ENCODE data around the gene BGN. TPM values are rescaled to one million over a fixed set of nuclear protein-coding genes. Genes with fewer than 3 reads are reported as not detected.

Gene BGN
- total RNA-seq, 1 donor from 2014 or later: 205 TPM

DNA sequence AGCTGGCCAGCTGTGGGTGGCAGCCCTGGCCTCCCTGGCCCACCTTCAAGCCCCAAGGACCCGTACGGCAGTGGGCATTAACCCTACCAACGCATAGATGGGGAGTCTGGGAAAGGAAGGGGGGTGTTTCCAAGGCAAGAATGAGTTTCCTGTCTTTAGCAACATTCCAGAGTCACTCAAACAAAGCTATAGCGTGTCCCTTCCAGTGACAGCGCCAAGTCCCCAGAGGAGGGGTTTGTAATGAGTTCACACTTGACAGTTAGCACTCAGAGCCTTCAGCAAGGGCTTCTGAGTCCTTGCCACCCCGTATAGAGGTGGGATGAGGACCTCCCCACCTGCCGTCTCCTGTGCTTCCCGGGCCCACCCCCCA, 1.8 kb downstream of the BGN start:
- H3K36me3 ChIP-seq: no peaks in the 10 kb centered on the region
- DNase-seq: no peak
- H3K4me1 ChIP-seq: no peaks in the 10 kb centered on the region
- TF ChIP-seq, protein P1, sequence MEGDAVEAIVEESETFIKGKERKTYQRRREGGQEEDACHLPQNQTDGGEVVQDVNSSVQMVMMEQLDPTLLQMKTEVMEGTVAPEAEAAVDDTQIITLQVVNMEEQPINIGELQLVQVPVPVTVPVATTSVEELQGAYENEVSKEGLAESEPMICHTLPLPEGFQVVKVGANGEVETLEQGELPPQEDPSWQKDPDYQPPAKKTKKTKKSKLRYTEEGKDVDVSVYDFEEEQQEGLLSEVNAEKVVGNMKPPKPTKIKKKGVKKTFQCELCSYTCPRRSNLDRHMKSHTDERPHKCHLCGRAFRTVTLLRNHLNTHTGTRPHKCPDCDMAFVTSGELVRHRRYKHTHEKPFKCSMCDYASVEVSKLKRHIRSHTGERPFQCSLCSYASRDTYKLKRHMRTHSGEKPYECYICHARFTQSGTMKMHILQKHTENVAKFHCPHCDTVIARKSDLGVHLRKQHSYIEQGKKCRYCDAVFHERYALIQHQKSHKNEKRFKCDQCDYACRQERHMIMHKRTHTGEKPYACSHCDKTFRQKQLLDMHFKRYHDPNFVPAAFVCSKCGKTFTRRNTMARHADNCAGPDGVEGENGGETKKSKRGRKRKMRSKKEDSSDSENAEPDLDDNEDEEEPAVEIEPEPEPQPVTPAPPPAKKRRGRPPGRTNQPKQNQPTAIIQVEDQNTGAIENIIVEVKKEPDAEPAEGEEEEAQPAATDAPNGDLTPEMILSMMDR (IDR thresholded peaks at IDR 0.05): no peak
- H3K27me3 ChIP-seq: no peaks in the 10 kb centered on the region
- no peak overlapping the region for H3K27ac ChIP-seq
- peak overlapping the region; percentile 40 for H3K4me3 ChIP-seq
- intact Hi-C loops (cut with DNase I): no loop called here
- H3K9me3 ChIP-seq: no peaks in the 10 kb centered on the region
- ATAC-seq: no peak

DNA sequence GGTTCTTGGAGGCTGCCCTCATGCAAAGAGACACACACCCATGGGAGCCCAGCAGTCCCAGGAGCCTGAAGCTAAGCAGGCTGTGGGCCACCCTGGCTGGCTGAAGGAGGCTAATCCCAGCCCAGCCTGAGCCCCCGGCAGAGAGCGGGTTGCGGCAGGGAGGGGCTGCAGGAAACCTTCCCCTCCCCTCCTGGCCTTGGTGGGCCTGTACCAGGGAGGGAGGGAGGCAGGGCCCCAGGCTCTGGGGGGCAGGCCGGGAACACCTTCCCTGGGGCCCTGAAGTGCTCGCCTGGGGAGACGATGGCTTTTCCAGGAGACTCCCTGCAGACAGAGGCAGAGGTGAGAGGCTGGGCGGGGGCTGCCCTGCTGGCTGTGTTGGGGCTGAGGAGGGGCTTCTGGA, 3.7 kb downstream of the BGN start:
- ATAC-seq (no peak), DNase-seq (no peak)
- H3K27ac ChIP-seq: no peak overlapping the region
- H3K36me3 ChIP-seq: no peaks in the 10 kb centered on the region
- no peaks in the 10 kb centered on the region for H3K4me1 ChIP-seq
- H3K9me3 ChIP-seq: no peaks in the 10 kb centered on the region
- TF ChIP-seq, protein P1 (IDR thresholded peaks at IDR 0.05): no peak
- H3K4me3 ChIP-seq: no peak overlapping the region
- H3K27me3 ChIP-seq: no peaks in the 10 kb centered on the region
- intact Hi-C loops (cut with DNase I): no loop called here

DNA sequence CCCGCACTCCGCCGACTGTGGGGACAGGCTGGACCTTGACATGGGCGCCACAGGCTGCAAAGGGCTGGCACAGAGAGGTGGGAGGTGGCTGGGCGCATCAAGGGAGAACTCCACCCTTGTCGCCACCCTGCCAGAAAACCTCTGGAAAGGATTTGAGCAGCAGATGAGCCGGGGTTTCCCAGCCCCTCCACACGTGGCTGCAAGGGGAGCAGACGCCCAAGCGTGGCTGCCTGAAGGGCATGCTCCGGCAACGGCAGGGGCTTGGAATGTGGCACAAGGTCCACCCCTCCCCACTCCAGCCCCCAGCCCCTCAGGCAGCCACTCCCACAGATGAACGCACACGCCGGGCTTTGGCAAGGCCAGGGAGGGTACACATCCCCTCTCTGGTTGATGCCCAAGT, 4.6 kb downstream of the BGN start:
- ATAC-seq: no peak
- DNase-seq: no peak
- intact Hi-C loops (cut with DNase I): no loop called here
- Histone ChIP-seq H3K27me3 (no peaks in the 10 kb centered on the region), H3K4me1 (no peaks in the 10 kb centered on the region), H3K9me3 (no peaks in the 10 kb centered on the region), H3K27ac (no peak overlapping the region), H3K36me3 (no peaks in the 10 kb centered on the region), H3K4me3 (no peak overlapping the region)
- TF ChIP-seq, protein P1 (IDR thresholded peaks at IDR 0.05): no peak

DNA sequence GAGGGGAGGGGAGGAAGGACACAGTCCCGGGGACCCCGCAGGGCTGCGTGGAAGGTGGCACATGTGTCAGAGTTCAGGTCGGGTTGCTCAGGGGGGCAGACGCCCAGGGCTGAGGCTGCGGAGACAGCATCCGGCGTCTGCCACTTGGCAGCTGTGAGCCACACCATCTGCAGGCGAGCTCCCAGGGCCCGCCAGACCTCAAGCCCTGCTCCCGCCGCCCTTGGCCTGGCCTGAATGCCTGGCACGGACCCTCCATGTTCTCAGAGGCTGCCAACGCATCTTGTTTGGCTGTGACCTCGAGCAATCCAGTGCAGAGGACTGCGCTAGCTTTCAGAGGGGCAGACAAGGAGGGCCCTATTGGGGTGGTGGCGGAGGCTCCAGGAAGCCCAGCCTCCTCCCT, 5.1 kb downstream of the BGN start:
- Histone ChIP-seq H3K4me3 (no peak overlapping the region), H3K4me1 (no peaks in the 10 kb centered on the region), H3K27ac (no peak overlapping the region), H3K36me3 (no peaks in the 10 kb centered on the region), H3K27me3 (no peaks in the 10 kb centered on the region), H3K9me3 (no peaks in the 10 kb centered on the region)
- TF ChIP-seq, protein P1 (IDR thresholded peaks at IDR 0.05): no peak
- DNase-seq (no peak), ATAC-seq (no peak)
- intact Hi-C loops (cut with DNase I): no loop called here

DNA sequence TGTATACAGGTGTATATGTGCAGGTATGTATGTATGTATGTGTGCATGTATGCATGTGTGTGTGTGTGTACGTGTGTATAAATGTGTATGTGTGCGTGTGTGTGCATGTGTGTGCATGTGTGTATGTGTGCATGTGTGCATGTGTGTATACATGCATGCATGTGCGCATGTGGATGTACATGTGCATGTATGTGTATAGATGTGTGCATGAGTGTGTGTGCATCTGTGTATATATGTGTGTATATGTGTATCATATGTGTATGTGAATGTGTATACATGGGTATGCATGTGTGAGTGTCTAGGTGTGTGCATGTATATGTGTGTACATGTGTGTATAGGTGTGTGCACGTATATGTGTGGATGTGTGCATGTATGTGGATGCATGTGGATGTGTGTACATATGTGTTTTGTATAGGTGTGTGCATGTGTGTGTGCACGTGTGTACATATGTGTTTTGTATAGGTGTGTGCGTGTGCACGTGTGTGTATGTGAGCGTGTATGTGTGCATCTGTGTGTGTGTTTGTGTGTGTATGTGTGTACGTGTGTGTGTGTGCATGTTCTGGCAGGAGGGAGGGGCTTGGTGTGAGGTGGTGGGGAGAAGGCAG, 6.0 kb downstream of the BGN start:
- DNase-seq: no peak
- H3K4me3 ChIP-seq: no peak overlapping the region
- no peaks in the 10 kb centered on the region for H3K9me3 ChIP-seq
- no peaks in the 10 kb centered on the region for H3K4me1 ChIP-seq
- TF ChIP-seq, protein P1 (IDR thresholded peaks at IDR 0.05): no peak
- H3K36me3 ChIP-seq: no peaks in the 10 kb centered on the region
- no peak for ATAC-seq
- H3K27ac ChIP-seq: no peak overlapping the region
- intact Hi-C loops (cut with DNase I): no loop called here
- H3K27me3 ChIP-seq: no peaks in the 10 kb centered on the region

DNA sequence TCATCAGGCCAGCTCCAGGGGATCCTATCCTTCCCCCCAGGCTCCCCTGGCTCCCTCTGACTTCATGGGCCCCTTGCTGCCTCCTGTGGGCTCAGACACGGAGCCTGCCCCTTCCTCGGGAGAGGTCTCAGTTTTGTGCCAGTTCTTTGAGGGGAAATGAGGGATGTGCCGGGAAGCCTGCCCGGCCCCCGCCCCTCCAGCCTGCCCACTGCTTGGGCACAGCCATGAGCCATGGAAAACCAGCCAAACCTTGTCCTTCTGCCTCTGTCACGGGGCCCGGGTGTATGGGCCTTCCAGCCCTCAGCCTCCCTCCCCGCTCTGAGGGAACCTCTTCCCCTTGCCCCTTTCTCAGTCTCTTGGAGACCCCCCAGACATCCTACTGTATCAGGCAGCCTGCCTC, 6.8 kb downstream of the BGN start:
- Histone ChIP-seq H3K36me3 (no peaks in the 10 kb centered on the region), H3K4me1 (no peaks in the 10 kb centered on the region), H3K27ac (no peak overlapping the region), H3K27me3 (no peaks in the 10 kb centered on the region), H3K4me3 (no peak overlapping the region), H3K9me3 (no peaks in the 10 kb centered on the region)
- intact Hi-C loops (cut with DNase I): no loop called here
- no peak for DNase-seq
- TF ChIP-seq, protein P1 (IDR thresholded peaks at IDR 0.05): no peak
- no peak for ATAC-seq
